Raji (cell line): ENCODE measurements around the gene LINGO4.

ENCODE experiments used
- POLR2A ChIP-seq: IDR thresholded peaks from 2 replicates; pipeline ENCODE4 v1.6.1; 2011; ENCODE audit warnings: low read depth, low read length, control low read depth; ENCODE audit not compliant: insufficient read depth

LINGO4 gene

DNA sequence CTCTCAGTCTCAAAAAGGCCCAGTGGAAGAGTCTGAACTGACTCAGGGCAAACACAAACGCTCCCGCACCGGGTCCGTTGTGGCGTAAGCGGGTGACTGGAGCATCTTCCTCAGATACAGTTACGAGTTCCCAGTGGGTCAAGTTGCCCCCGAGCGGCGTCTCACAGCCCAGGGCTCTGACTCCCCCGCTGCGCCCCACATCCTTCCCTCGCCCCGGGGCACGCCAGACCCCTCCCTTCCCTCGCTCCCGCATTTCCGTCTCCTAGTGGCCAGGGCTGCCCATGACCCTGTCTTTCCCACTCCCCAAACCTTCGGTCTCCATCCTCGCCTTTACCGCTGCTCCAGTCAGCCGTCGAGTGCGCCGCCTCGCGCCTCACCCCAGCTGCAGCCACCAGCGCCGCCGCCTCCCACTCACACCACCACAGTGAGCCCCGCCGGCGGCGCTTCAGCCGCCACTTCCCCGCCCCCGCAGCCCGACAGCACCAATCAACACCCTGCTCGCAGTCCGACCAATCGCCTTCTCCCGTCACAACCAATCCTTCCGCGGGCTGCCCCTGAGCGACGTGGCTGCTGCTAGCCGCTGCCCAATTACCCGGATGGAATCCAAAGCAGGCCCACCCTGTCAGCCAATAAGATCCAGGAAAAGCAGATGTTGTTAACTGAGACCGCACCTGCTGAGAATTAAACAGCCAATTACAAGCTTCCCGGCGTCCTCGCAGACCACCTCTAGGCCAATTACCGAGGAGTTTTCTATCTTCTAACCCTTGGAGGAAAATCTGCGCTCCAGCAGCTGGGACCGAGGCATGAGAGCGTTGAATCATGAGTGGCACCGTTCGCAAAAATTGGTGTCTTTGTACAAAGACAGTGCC lies 14.9 kb downstream of the LINGO4 start, which contains the start of gene TDRKH:
TDRKH (minus strand) TSS at position 430 of the 869 bp plus-strand sequence. CDS start 7,478 bp downstream, outside the sequence.
- peak; percentile 65 for TF ChIP-seq POLR2A

DNA sequence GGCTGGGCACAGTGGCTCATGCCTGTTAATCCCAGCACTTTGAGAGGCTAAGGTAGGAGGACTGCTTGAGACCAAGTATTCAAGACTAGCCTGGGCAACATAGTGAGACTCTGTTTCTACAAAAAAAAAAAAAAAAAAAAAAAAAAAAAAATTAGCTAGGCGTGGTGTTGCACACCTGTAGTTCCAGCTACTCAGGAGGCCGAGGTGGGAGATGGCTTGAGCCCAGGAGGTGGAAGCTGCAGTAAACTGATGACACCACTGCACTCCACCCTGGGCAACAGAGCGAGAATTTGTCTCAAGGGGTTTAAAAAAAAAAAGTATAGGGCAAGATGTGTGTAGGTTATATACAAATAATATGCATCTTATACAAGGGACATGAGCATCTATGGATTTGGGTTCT lies 17.5 kb downstream of the LINGO4 start:
- TF ChIP-seq POLR2A: no peak

DNA sequence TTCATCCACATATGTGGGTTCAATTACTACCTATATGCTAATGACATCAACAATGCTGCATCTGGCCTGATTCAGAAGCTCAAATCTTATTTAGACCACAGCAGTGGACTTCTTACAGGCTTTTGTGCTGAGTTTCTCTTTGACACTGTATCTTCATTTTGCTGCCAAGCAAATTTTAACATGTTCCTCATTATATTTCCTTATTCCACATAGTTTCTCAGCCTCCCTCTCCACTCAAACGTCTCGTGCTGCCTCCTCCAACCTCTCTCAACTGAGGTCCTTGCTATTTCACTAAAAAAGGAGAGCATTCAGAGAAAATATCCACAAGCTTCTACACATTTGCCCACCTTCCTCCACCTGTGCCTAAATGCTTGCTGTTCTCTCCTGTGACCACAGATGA lies 21.4 kb downstream of the LINGO4 start:
- TF ChIP-seq POLR2A: no peak

DNA sequence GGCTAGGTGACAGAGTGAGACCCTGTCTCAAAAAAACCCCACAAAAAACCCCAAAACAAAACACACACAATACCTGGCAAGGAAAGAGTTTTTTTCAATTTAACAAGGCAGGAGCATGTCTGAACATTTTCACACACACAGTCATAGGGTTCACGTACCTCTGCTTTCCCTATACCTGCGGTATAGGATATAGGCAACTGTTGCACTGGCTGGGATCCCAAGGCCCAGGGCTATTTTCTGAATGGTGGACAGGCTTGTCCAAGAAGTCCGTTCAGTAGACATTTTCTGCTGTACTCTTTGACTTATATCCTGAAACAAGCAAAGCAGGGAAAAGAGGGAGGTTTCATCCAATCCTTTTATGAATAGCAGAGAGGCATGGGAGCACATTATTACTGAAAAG lies 22.5 kb downstream of the LINGO4 start:
- no peak for TF ChIP-seq POLR2A

GRCh38 chr1:151779852-151780251 lies 25.4 kb downstream of the LINGO4 start:
- no peak for TF ChIP-seq POLR2A

GRCh38 chr1:151777317-151777716 lies 27.9 kb downstream of the LINGO4 start:
- TF ChIP-seq POLR2A: no peak

- no peak for TF ChIP-seq POLR2A
Observed at GRCh38 chr1:151776665-151777062, 28.6 kb downstream of the LINGO4 start.

DNA sequence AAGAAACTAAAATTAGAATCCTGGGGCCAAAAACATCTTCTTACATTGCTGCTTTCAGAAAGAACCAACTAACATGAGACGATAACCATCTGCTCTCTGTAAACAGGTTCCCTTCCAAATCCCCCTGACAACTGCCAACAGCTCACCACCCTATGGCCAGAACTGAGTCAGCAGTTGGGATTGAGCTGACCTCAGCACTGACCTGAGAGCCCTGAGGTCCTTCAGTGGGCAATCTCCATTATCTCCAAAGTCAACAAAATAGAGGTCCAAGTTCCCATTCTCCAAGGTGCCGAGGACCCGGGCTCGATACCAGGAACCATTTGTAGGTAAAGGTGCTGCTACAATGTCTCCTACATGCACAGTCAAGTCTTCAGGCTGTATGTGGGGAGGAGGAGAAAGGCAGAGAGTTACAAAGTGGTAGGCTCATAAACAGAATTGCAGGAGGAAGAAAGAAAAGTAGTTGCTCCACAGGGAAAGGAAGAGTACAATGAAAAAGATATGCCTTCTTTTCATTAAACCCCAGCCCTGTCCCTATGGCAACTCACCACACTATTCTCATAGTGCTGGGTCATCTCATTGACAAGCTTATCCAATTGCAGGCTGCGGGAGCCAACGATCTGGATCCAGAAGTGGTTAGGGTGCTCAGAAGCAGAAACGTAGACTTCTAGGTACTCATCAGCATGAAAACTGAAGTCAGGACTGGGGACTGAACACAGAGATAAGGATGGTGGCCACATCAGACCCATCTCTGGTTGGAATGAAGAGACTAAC lies 29.1 kb downstream of the LINGO4 start:
- TF ChIP-seq POLR2A: no peak

DNA sequence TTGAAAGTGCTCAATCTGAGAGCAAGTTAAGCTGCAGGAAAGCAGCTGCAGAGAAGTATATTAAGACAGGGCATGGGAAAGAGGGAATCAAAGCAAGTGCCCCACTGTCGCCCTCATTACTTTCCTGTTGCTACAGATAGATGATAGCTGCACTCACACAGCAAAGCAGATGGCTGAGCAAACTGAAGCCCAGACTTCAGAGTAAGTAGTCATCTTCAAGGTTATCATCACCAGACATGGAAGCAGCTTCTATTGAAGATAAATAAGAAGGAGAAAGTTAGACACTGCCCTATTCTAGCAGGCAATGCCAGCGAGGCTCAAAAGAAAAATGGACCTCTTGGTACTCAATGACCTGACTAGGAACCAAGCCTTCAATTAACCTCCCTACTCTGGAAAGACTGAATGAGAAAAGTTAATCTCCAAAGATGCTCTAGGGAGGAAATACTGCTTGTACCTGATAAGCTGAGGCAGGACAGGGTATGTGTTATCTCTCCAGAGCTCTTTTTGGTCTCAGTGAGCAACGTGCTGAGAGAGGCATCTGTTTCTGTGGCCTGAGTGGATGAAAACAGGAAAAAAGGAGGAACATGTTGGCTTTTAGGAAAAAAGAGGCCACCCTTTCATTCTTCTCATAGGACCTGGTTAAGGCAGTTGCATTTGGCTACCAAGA lies 30.8 kb downstream of the LINGO4 start:
- no peak for TF ChIP-seq POLR2A

DNA sequence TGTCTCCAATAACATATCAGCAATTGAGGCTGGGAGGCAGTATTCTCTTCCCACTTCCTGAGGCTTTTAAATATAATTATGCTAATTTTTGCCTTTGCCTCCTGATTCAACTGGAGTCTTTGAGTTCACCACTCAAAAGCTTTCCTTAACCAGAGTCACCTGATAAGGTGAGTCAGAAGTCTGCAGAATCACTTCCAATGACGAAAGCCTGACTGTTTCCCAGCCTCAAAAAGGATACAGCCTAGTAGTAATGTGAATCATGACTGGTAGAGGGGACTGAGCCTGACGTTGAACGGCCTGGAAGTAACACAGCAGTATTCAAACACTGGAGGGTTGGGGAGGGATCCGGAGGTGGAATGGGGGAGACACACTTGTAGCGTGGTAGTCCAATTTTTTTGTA lies 31.5 kb downstream of the LINGO4 start:
- TF ChIP-seq POLR2A: no peak

- TF ChIP-seq POLR2A: no peak
Observed at GRCh38 chr1:151763990-151764389, 41.2 kb downstream of the LINGO4 start.

DNA sequence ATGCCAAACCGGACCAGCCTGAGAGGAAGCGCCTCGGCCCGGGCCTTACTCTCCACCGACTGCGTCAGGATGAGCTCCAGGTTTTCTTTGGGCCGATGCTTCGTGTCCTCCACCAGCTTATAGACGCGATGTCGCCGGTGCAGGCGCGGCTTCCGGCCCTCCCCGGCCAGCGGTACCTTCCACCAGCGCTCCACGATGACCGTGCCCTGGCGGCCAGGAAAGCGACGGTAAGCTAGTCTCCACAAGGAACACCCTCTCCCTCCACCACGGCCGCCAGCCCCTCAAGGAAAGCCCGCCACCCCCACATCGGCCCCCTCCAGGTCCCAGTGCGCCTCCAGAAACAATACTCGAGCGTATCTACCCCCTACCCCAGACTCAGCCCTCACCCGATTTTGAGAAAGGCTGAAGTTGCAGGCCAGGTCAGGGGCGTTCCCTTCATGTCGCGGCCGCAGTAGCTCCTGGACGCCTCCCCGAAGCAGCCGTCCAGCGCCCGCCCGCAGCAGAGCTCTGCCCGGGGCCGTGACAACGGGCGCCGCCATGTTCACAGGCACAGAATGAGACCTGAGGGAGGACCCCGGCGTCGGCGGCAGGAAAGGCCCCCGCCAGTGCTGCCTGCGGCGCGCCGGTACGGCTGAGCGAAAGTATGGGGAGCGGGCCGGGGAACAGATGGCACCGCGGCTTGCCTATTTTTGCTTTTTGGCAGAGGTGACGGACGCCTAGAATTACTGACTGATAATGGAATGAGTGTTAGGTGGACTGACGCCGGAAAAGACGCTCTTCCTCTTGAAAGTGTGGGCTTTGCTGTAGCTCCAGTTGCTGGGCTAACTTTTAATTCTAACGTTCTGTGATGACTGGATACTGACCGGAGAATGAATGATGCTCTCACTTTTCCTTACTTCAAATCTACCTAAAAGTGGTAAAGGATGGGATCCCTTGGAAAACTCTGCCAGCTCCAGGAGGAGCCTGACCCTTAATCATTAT lies 42.0 kb downstream of the LINGO4 start, which contains the start of gene MRPL9:
MRPL9 (minus strand) TSS at position 556 of the 981 bp plus-strand sequence; CDS start at position 539, 17 bp downstream.
- peak; percentile 70 for TF ChIP-seq POLR2A

- no peak for TF ChIP-seq POLR2A
Observed at GRCh38 chr1:151760597-151761385, 44.4 kb downstream of the LINGO4 start.
